ES-I3 (cell line): ENCODE data around the gene CNTNAP2.

Experiments used
- H3K36me3 ChIP-seq: 2 replicates; pipeline ENCODE4 v1.6.1; 2013; ENCODE audit warnings: mild to moderate bottlenecking, low read length, control low read depth, moderate library complexity; ENCODE audit not compliant: insufficient read depth
- H3K4me1 ChIP-seq: 2 replicates; pipeline ENCODE4 v1.6.1; 2013; ENCODE audit warnings: mild to moderate bottlenecking, control low read depth, low read length; ENCODE audit not compliant: insufficient read depth
- H3K9ac ChIP-seq: 2 replicates; pipeline ENCODE4 v1.6.1; 2013; ENCODE audit warnings: low read depth, mild to moderate bottlenecking, low read length, moderate library complexity
- H3K9me3 ChIP-seq: 2 replicates; pipeline ENCODE4 v1.6.1; 2013; ENCODE audit warnings: mild to moderate bottlenecking, low read length, moderate library complexity; ENCODE audit not compliant: control insufficient read depth, insufficient read depth

CNTNAP2 gene

GRCh38 chr7:148177972-148178371 is 2061.4 kb downstream of the CNTNAP2 start:
- no peaks in the 10 kb centered on the region for H3K36me3 ChIP-seq
- peaks cover 3% of the 10 kb centered on the region; the same call in 1 of the 2 replicates for H3K4me1 ChIP-seq
- H3K9ac ChIP-seq: no peak overlapping the region
- no peaks in the 10 kb centered on the region for H3K9me3 ChIP-seq

- Histone ChIP-seq H3K36me3 (no peaks in the 10 kb centered on the region), H3K9ac (no peak overlapping the region), H3K4me1 (peaks cover 7% of the 10 kb centered on the region; the same call in 1 of the 2 replicates), H3K9me3 (no peaks in the 10 kb centered on the region)
Observed at GRCh38 chr7:148180075-148180474, 2063.5 kb downstream of the CNTNAP2 start.

GRCh38 chr7:148182264-148182663 is 2065.7 kb downstream of the CNTNAP2 start:
- Histone ChIP-seq H3K9me3 (no peaks in the 10 kb centered on the region), H3K4me1 (peaks cover 10% of the 10 kb centered on the region; the same call in 1 of the 2 replicates), H3K9ac (no peak overlapping the region), H3K36me3 (no peaks in the 10 kb centered on the region)

- no peaks in the 10 kb centered on the region for H3K36me3 ChIP-seq
- no peak overlapping the region for H3K9ac ChIP-seq
- no peaks in the 10 kb centered on the region for H3K9me3 ChIP-seq
- peaks cover 10% of the 10 kb centered on the region; the same call in 1 of the 2 replicates for H3K4me1 ChIP-seq
Observed at GRCh38 chr7:148185041-148185440, 2068.4 kb downstream of the CNTNAP2 start.

GRCh38 chr7:148187471-148187870 is 2070.9 kb downstream of the CNTNAP2 start:
- H3K9me3 ChIP-seq: no peaks in the 10 kb centered on the region
- no peaks in the 10 kb centered on the region for H3K36me3 ChIP-seq

GRCh38 chr7:148191391-148192065 is 2074.9 kb downstream of the CNTNAP2 start:
- Histone ChIP-seq H3K9me3 (no peaks in the 10 kb centered on the region), H3K4me1 (no peaks in the 10 kb centered on the region), H3K9ac (no peak overlapping the region), H3K36me3 (no peaks in the 10 kb centered on the region)

More at GRCh38 chr7:148187471-148187870, 2070.9 kb downstream of the CNTNAP2 start:
- no peak overlapping the region for H3K9ac ChIP-seq
- peaks cover 7% of the 10 kb centered on the region; the same call in 1 of the 2 replicates for H3K4me1 ChIP-seq

GRCh38 chr7:148192491-148192890 is 2075.9 kb downstream of the CNTNAP2 start:
- H3K36me3 ChIP-seq: no peaks in the 10 kb centered on the region

GRCh38 chr7:148201992-148202391 is 2085.4 kb downstream of the CNTNAP2 start:
- H3K9ac ChIP-seq: no peak overlapping the region
- H3K9me3 ChIP-seq: no peaks in the 10 kb centered on the region
- H3K4me1 ChIP-seq: no peaks in the 10 kb centered on the region
- H3K36me3 ChIP-seq: no peaks in the 10 kb centered on the region

More at GRCh38 chr7:148192491-148192890, 2075.9 kb downstream of the CNTNAP2 start:
- H3K9ac ChIP-seq: no peak overlapping the region
- H3K4me1 ChIP-seq: no peaks in the 10 kb centered on the region
- H3K9me3 ChIP-seq: no peaks in the 10 kb centered on the region

- Histone ChIP-seq H3K9ac (no peak overlapping the region), H3K9me3 (no peaks in the 10 kb centered on the region), H3K4me1 (no peaks in the 10 kb centered on the region), H3K36me3 (no peaks in the 10 kb centered on the region)
Observed at GRCh38 chr7:148204639-148205304, 2088.2 kb downstream of the CNTNAP2 start.

GRCh38 chr7:148209643-148210190 is 2093.1 kb downstream of the CNTNAP2 start:
- Histone ChIP-seq H3K36me3 (no peaks in the 10 kb centered on the region), H3K9me3 (no peaks in the 10 kb centered on the region), H3K4me1 (no peaks in the 10 kb centered on the region), H3K9ac (no peak overlapping the region)

- no peaks in the 10 kb centered on the region for H3K9me3 ChIP-seq
- no peaks in the 10 kb centered on the region for H3K4me1 ChIP-seq
- H3K36me3 ChIP-seq: no peaks in the 10 kb centered on the region
- H3K9ac ChIP-seq: no peak overlapping the region
Observed at GRCh38 chr7:148210804-148211325, 2094.3 kb downstream of the CNTNAP2 start.

GRCh38 chr7:148211740-148212151 is 2095.1 kb downstream of the CNTNAP2 start:
- H3K4me1 ChIP-seq: no peaks in the 10 kb centered on the region

GRCh38 chr7:148212731-148213130 is 2096.1 kb downstream of the CNTNAP2 start:
- Histone ChIP-seq H3K36me3 (no peaks in the 10 kb centered on the region), H3K9me3 (peaks cover 6% of the 10 kb centered on the region; the same call in 1 of the 2 replicates), H3K9ac (no peak overlapping the region), H3K4me1 (no peaks in the 10 kb centered on the region)

More at GRCh38 chr7:148211740-148212151, 2095.1 kb downstream of the CNTNAP2 start:
- Histone ChIP-seq H3K9ac (no peak overlapping the region), H3K36me3 (no peaks in the 10 kb centered on the region), H3K9me3 (no peaks in the 10 kb centered on the region)

GRCh38 chr7:148214101-148214500 is 2097.5 kb downstream of the CNTNAP2 start:
- Histone ChIP-seq H3K36me3 (no peaks in the 10 kb centered on the region), H3K9ac (no peak overlapping the region), H3K4me1 (no peaks in the 10 kb centered on the region), H3K9me3 (peaks cover 6% of the 10 kb centered on the region; the same call in 1 of the 2 replicates)
